ENCODE measurements around the gene CYP2W1.

Gene CYP2W1

DNA sequence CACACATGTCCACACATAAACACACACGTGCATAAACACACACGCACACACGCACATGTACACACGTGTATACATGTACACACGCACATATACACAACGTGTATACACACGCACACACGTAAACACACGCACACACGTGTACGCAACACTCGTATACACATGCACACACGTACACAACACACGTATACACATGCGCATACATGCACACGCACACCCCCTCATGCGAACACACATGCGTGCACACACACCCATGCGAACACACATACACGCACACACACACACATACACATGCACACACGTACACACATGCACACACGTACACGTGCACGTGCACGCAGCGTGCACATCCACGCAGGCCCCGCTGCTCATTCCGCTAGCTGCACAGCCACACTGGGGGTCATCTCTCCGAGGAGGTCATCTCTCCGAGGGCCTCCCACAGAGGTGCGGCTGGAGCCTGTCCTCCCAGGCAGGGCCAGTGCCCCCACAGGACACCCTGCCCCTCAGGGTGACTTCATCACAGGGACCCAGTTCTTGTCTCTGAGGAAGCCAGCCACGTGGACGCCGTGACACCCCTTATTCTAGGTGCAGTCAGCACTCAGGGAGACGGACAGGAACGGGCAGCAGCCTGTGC lies 25.9 kb downstream of the CYP2W1 start:
- DNase-seq (ENCODE audit: low read depth): no peak
- no peak overlapping the region for H3K4me3 ChIP-seq (ENCODE audit: low read length)
- TF ChIP-seq, protein P1, sequence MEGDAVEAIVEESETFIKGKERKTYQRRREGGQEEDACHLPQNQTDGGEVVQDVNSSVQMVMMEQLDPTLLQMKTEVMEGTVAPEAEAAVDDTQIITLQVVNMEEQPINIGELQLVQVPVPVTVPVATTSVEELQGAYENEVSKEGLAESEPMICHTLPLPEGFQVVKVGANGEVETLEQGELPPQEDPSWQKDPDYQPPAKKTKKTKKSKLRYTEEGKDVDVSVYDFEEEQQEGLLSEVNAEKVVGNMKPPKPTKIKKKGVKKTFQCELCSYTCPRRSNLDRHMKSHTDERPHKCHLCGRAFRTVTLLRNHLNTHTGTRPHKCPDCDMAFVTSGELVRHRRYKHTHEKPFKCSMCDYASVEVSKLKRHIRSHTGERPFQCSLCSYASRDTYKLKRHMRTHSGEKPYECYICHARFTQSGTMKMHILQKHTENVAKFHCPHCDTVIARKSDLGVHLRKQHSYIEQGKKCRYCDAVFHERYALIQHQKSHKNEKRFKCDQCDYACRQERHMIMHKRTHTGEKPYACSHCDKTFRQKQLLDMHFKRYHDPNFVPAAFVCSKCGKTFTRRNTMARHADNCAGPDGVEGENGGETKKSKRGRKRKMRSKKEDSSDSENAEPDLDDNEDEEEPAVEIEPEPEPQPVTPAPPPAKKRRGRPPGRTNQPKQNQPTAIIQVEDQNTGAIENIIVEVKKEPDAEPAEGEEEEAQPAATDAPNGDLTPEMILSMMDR (conservative IDR thresholded peaks at IDR 0.05; ENCODE audit: low read depth, low read length): no peak

DNA sequence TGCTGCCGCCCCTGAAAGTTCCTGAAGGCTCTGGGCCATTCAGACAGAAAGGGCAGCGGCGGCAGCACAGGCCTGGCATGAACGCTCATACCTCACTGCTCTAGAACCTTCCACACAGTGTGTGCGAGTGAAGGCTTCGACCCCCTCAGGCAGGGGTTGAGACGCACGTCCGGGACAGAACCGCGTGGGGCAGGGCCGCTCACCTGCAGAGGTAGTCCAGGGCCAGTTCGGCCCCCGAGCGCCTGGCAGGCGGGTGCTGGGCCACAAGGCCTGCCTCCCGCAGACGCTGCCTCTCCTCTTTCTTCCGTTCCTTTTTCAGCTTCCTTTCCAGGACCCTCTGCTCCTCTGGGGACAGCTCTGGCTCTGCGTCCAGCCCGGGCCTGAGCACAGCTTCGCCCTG lies 26.8 kb downstream of the CYP2W1 start:
- no peak for DNase-seq (ENCODE audit: low read depth)
- TF ChIP-seq, protein P1 (conservative IDR thresholded peaks at IDR 0.05; ENCODE audit: low read depth, low read length): no peak
- H3K4me3 ChIP-seq (ENCODE audit: low read length): no peak overlapping the region

DNA sequence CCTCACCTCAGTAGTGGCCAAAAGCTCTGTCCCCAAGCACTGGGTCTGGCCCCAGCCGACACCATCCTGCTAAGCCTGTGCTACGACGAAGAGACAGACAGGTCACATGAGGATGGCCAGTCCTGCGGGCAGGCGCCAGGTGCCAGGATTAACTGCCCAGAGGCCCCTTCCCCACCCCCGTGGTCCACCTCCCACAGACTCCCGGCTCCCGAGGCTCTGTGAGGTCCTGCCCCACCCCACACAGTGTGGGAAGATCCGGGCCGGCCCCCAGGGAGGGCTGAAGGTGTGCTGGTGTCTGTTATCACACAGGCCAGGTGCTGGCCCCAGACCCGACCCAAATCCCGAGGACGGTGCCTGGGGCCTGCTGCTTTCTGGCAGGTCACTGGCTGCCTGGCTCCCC lies 27.2 kb downstream of the CYP2W1 start:
- no peak for DNase-seq (ENCODE audit: low read depth)
- TF ChIP-seq, protein P1 (conservative IDR thresholded peaks at IDR 0.05; ENCODE audit: low read depth, low read length): no peak
- no peak overlapping the region for H3K4me3 ChIP-seq (ENCODE audit: low read length)

DNA sequence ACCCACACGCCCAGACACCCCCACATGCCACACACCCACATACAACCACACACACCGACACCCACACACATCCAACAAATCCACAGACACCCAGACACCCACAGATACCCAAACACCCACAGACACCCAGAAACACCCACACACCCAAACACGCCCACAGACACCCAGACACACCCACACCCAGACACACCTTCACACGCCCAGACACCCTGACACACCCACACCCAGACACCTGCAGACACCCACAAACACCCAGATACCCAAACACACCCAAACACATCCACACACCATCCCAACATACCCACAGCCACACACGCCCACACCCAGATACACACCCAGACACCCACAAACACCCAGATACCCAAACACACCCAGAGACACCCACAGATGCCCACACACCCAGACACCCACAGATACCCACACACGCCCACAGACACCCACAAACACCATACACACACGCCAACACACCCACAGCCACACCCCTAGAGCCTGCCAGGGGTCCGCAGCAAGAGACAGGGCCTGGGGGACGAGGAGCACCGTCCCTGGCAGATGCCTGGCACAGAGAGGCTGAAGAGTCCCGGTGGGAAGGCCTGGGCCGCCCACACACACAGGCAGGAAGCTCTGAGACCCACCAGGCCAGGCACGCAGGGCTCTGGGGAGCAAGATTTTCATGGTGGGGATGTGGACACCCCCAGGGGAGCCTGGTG lies 28.5 kb downstream of the CYP2W1 start:
- no peak for DNase-seq (ENCODE audit: low read depth)
- TF ChIP-seq, protein P1 (conservative IDR thresholded peaks at IDR 0.05; ENCODE audit: low read depth, low read length): no peak
- H3K4me3 ChIP-seq (ENCODE audit: low read length): no peak overlapping the region

DNA sequence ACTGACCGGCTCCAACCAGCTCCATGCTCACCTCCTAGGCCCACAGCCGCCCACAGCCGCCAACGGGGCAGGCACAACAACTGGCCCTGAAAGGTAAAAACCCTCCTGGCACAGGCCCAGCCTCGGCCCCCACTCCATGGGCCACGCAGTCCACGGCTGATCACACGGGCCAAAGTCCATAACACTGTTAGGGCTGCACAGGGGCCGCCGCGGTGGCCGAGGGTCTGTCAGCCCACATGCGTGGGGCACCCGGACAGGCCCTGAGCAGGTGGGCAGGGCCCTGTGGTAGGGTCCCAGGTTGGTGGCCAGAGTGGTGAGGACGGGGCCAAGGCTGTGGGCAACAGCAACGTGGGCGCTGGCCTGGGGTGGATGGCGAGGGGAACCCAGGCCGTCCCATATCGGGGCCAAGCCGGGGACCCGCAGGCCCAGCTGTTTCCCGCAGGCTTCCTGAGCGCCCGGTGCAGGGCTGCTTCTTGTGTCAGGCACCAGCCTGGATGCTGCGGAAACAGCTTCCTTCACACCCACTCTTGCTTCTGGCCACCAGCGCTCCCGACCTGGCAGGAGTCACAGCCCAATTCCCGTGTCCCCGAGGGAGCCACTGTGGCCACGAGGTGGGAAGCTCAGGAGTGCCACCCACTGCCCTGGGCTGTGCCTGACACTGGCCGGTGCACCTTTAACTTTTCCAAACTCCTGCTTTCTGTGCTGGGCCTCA lies 29.2 kb downstream of the CYP2W1 start:
- H3K4me3 ChIP-seq (ENCODE audit: low read length): no peak overlapping the region
- TF ChIP-seq, protein P1 (conservative IDR thresholded peaks at IDR 0.05; ENCODE audit: low read depth, low read length): no peak
- no peak for DNase-seq (ENCODE audit: low read depth)

DNA sequence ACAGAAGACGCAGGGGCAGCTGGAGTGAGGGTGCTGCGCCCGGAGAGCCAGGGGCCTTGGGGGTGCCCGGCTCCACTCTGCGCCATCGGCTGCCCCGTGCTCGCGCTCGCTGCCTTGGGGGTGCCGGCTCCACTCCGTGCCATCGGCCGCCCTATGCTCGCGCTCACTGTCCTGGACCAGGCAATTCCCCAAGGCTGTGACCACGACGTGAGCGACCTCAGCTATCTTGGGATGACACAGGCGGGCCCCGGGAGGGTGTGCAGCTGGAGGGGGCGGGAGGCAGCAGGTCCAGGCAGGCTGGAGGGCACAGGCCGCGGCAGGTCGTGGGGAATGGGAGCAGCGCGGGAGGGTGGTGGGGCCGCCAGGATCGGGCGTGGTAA lies 29.7 kb downstream of the CYP2W1 start:
- DNase-seq (ENCODE audit: low read depth): no peak
- TF ChIP-seq, protein P1 (conservative IDR thresholded peaks at IDR 0.05; ENCODE audit: low read depth, low read length): no peak

More for the DNA sequence above, 29.7 kb downstream of the CYP2W1 start:
- H3K4me3 ChIP-seq (ENCODE audit: low read length): no peak overlapping the region
